Prostate gland (tissue), 2 donors: Measurements from ENCODE around the gene KLK12.

Source experiments
- CTCF ChIP-seq, 4 experiments: fragments of 200-600 bp in 2 of 4; fragments of 450-650 bp in 2 of 4; sonication (generic) in 2 of 4; IDR thresholded peaks; 1 replicate in 3 of 4; 2 replicates in 1 of 4; pipeline ENCODE4 v1.5.1; 2016 to 2019; ENCODE audit warnings: antibody characterized with exemption in 4 of 4, mild to moderate bottlenecking in 2 of 4, moderate library complexity in 2 of 4
- POLR2A ChIP-seq: fragments of 450-650 bp; IDR thresholded peaks from one replicate; pipeline ENCODE4 v1.6.1; 2016; ENCODE audit warnings: antibody characterized with exemption, mild to moderate bottlenecking

DNA sequence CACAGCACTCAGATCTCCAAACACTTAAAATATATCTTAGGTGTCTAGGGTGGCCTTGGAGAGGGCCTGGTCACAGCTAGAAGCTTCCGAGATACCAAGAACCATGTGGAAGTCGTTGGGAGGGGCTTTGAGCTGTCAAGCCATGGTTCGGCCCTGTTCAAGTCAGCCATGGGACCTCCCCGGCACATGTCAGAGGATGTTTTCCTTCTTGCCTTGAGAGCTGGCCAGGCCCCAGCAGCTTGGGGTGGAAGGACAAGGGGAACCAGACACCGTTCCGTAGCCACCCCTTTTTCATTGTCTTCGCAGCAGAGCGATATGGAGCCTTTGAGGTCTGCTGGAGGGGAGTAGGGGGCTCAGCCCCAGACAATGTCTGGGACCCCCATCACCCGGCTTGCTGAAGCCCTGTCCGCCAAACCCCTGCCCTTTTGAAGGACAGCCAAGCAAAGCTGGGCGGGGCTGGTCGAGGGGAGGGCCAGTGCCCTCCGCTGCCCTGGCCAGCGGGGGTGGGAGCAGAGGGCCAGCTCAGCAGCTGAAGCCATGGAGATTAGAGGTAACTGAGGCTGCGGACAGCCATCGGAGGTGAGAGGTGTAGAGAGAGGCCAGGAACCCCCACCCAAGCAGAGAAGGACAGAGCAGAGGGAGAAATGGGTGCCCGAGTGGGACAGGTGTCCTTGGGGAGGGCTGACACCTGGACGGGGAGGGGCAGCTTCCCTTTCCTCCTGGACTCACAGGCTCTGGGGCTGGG, 8.8 kb downstream of the KLK12 start:
- peak; percentile 39 for TF ChIP-seq POLR2A
- TF ChIP-seq CTCF (IDR thresholded peaks at IDR 0.05): no peak
